H1 (cell line): Measurements from ENCODE around the gene LRPAP1. TPM values are rescaled to one million over a fixed set of nuclear protein-coding genes. Genes with fewer than 3 reads are reported as not detected.

Source experiments
- CTCF ChIA-PET: fragments of 300-600 bp; sonication (Branson Sonifier 250); formaldehyde crosslinking; loops from one replicate; lab custom pipeline; 2021; ENCODE audit not compliant: partially characterized antibody; lab: Charles Lee
- POLR2A ChIA-PET: fragments of 300-600 bp; sonication (Branson Sonifier 250); formaldehyde crosslinking; loops from one replicate; lab custom pipeline; 2021; ENCODE audit warnings: inconsistent platforms; ENCODE audit not compliant: partially characterized antibody; lab: Charles Lee
- DNase-seq, 2 experiments: peaks; one replicate each; pipeline versions ENCODE4 v3.0.0 to v3.0.0-alpha.2; 2010 to 2022; ENCODE audit warnings: low spot score in 2 of 2, low read depth in 1 of 2, mixed read lengths in 1 of 2
- FAIRE-seq: peaks from 2 replicates; lab custom pipeline; 2011; peaks lifted over from hg19 to GRCh38; lab: Jason Lieb, UNC
- H2AFZ ChIP-seq: 2 replicates; pipeline ENCODE4 v1.8.1; 2012; ENCODE audit warnings: low read length, inconsistent platforms
- H2AK5ac ChIP-seq: 2 replicates; pipeline ENCODE4 v1.6.1; 2013; ENCODE audit warnings: low read depth, low read length
- H2BK120ac ChIP-seq: replicated peaks from 2 replicates; pipeline ENCODE3; 2013; ENCODE audit warnings: low read depth, low read length, inconsistent platforms
- H2BK12ac ChIP-seq: 2 replicates; pipeline ENCODE4 v1.6.1; 2013; ENCODE audit warnings: low read depth, low read length
- H2BK15ac ChIP-seq: 2 replicates; pipeline ENCODE4 v1.6.1; 2013; ENCODE audit warnings: low read length
- H2BK20ac ChIP-seq: 2 replicates; pipeline ENCODE4 v1.6.1; 2013; ENCODE audit warnings: low read length
- H2BK5ac ChIP-seq: 2 replicates; pipeline ENCODE4 v1.6.1; 2013; ENCODE audit warnings: low read depth, low read length
- H3K14ac ChIP-seq: 2 replicates; pipeline ENCODE4 v1.6.1; 2013; ENCODE audit warnings: inconsistent platforms; ENCODE audit not compliant: insufficient read length
- H3K18ac ChIP-seq: 2 replicates; pipeline ENCODE4 v1.6.1; 2013; ENCODE audit warnings: low read length; ENCODE audit errors: extremely low read depth
- H3K23ac ChIP-seq: 2 replicates; pipeline ENCODE4 v1.6.1; 2013; ENCODE audit warnings: inconsistent platforms; ENCODE audit not compliant: insufficient read length
- H3K23me2 ChIP-seq: 2 replicates; pipeline ENCODE4 v1.6.1; 2013; ENCODE audit warnings: low read depth, low read length
- H3K27ac ChIP-seq: 2 replicates; pipeline ENCODE4 v1.6.1; 2011; ENCODE audit warnings: low read depth, low read length, inconsistent platforms
- H3K27me3 ChIP-seq, 4 experiments: replicated peaks in 1 of 4; 1 replicate in 1 of 4; 2 replicates in 3 of 4; pipeline versions ENCODE4 v1.6.1 to v1.8.1; 2011 to 2013; ENCODE audit warnings: low read length in 3 of 4, mild to moderate bottlenecking in 3 of 4, inconsistent platforms in 2 of 4, mixed read lengths in 2 of 4, moderate library complexity in 1 of 4; ENCODE audit not compliant: control insufficient read depth in 3 of 4, insufficient read depth in 3 of 4; ENCODE audit errors: extremely low read depth in 1 of 4
- H3K36me3 ChIP-seq, 4 experiments: 2 replicates each; pipeline versions ENCODE4 v1.6.1 to v1.8.1; 2011 to 2013; ENCODE audit warnings: mild to moderate bottlenecking in 4 of 4, low read length in 3 of 4, moderate library complexity in 2 of 4, control low read depth in 1 of 4, inconsistent platforms in 1 of 4; ENCODE audit not compliant: insufficient read depth in 4 of 4, control insufficient read depth in 2 of 4
- H3K4ac ChIP-seq: replicated peaks from 2 replicates; pipeline ENCODE3; 2013; ENCODE audit warnings: low read length, low read depth, mixed read lengths, inconsistent platforms; ENCODE audit not compliant: insufficient read length
- H3K4me1 ChIP-seq, 4 experiments: replicated peaks in 1 of 4; 1 replicate in 1 of 4; 2 replicates in 3 of 4; pipeline versions ENCODE4 v1.6.1 to v1.8.1; 2011 to 2013; ENCODE audit warnings: low read length in 3 of 4, inconsistent platforms in 2 of 4, mixed read lengths in 1 of 4; ENCODE audit not compliant: insufficient read depth in 4 of 4, control insufficient read depth in 3 of 4
- H3K4me2 ChIP-seq, 2 experiments: 2 replicates each; pipeline versions ENCODE4 v1.6.1 to v1.8.1; 2011 to 2013; ENCODE audit warnings: low read depth in 2 of 2, low read length in 2 of 2, control low read depth in 1 of 2, inconsistent platforms in 1 of 2, mild to moderate bottlenecking in 1 of 2; ENCODE audit not compliant: insufficient read depth in 1 of 2
- H3K4me3 ChIP-seq, 4 experiments: fragments of 200-600, 300-600 bp in 1 of 4; sonication (generic), shearing (Covaris generic), sonication (Bioruptor Twin) in 1 of 4; 2 replicates each; pipeline versions ENCODE4 v1.5.1 to v1.8.1; 2011 to 2016; ENCODE audit warnings: low read length in 4 of 4, low read depth in 3 of 4, control low read depth in 2 of 4, inconsistent platforms in 2 of 4, mild to moderate bottlenecking in 2 of 4, mixed read lengths in 1 of 4, moderate library complexity in 1 of 4; ENCODE audit not compliant: insufficient read depth in 2 of 4; ENCODE audit errors: extremely low read depth in 1 of 4
- H3K56ac ChIP-seq: replicated peaks from 2 replicates; pipeline ENCODE3; 2013; ENCODE audit warnings: low read depth, mild to moderate bottlenecking, mixed read lengths, low read length, inconsistent platforms; ENCODE audit not compliant: insufficient read length
- H3K79me1 ChIP-seq: 2 replicates; pipeline ENCODE4 v1.6.1; 2013; ENCODE audit warnings: low read depth, low read length, control low read depth
- H3K79me2 ChIP-seq, 2 experiments: 2 replicates each; pipeline versions ENCODE4 v1.6.1 to v1.8.1; 2012 to 2013; ENCODE audit warnings: low read length in 2 of 2, mild to moderate bottlenecking in 2 of 2, inconsistent platforms in 1 of 2; ENCODE audit not compliant: insufficient read depth in 2 of 2, control insufficient read depth in 1 of 2
- H3K9ac ChIP-seq, 4 experiments: replicated peaks in 1 of 4; 1 replicate in 1 of 4; 2 replicates in 3 of 4; pipeline versions ENCODE4 v1.6.1 to v1.8.1; 2011 to 2013; ENCODE audit warnings: low read depth in 3 of 4, low read length in 3 of 4, control low read depth in 2 of 4, mild to moderate bottlenecking in 2 of 4, moderate library complexity in 2 of 4, inconsistent platforms in 1 of 4; ENCODE audit errors: extremely low read depth in 1 of 4
- H3K9me3 ChIP-seq, 2 experiments: 2 replicates each; pipeline versions ENCODE4 v1.6.1 to v1.8.1; 2012 to 2013; ENCODE audit warnings: mild to moderate bottlenecking in 2 of 2, moderate library complexity in 2 of 2, control low read depth in 1 of 2, inconsistent platforms in 1 of 2, low read depth in 1 of 2, low read length in 1 of 2, mixed read lengths in 1 of 2; ENCODE audit not compliant: insufficient read depth in 2 of 2
- H4K20me1 ChIP-seq, 2 experiments: replicated peaks in 1 of 2; 2 replicates each; pipeline versions ENCODE3 to v1.8.1; 2011 to 2013; ENCODE audit warnings: inconsistent platforms in 2 of 2, low read length in 2 of 2, mild to moderate bottlenecking in 1 of 2; ENCODE audit not compliant: insufficient read depth in 2 of 2, control insufficient read depth in 1 of 2
- H4K5ac ChIP-seq: 2 replicates; pipeline ENCODE4 v1.6.1; 2013; ENCODE audit warnings: low read length, low read depth, mixed read lengths, inconsistent platforms; ENCODE audit not compliant: insufficient read length
- H4K8ac ChIP-seq: 2 replicates; pipeline ENCODE4 v1.8.0; 2013; ENCODE audit warnings: mild to moderate bottlenecking, moderate library complexity, low read length, inconsistent platforms; ENCODE audit not compliant: insufficient read depth; ENCODE audit errors: extremely low read depth
- H4K91ac ChIP-seq: replicated peaks from 2 replicates; pipeline ENCODE3; 2013; ENCODE audit warnings: low read length, mixed read lengths, inconsistent platforms; ENCODE audit not compliant: insufficient read length
- ATF2 ChIP-seq: IDR thresholded peaks from 2 replicates; pipeline ENCODE4 v1.6.1; 2012; ENCODE audit warnings: low read length, inconsistent platforms
- CTBP2 ChIP-seq: IDR thresholded peaks from 2 replicates; pipeline ENCODE4 v1.7.0; 2011; ENCODE audit warnings: borderline replicate concordance, mild to moderate bottlenecking, moderate library complexity, mixed read lengths, low read length; ENCODE audit not compliant: insufficient read depth, insufficient read length
- EZH2 ChIP-seq: fragments of 200-600 bp; sonication (generic); IDR thresholded peaks from 2 replicates; pipeline ENCODE4 v1.7.1; 2012; ENCODE audit warnings: low read depth, mild to moderate bottlenecking, moderate library complexity, low read length, inconsistent platforms; ENCODE audit not compliant: severe bottlenecking
- FOSL1 ChIP-seq: IDR thresholded peaks from 2 replicates; pipeline ENCODE4 v1.6.1; 2011; ENCODE audit warnings: mild to moderate bottlenecking, low read depth, low read length, moderate library complexity; ENCODE audit not compliant: insufficient read depth
- HDAC2 ChIP-seq, 2 experiments: fragments of 300-600 bp in 1 of 2; sonication (generic) in 1 of 2; IDR thresholded peaks; 2 replicates each; pipeline ENCODE4 v1.6.1; 2011 to 2012; ENCODE audit warnings: low read depth in 2 of 2, low read length in 2 of 2, mild to moderate bottlenecking in 2 of 2, moderate library complexity in 2 of 2, borderline replicate concordance in 1 of 2, inconsistent platforms in 1 of 2
- POLR2AphosphoS5 ChIP-seq: IDR thresholded peaks from 2 replicates; pipeline ENCODE4 v1.6.1; 2011; ENCODE audit warnings: low read depth, low read length
- TCF12 ChIP-seq: IDR thresholded peaks from 2 replicates; pipeline ENCODE4 v1.6.1; 2011; ENCODE audit warnings: low read depth, mild to moderate bottlenecking, low read length
- USF2 ChIP-seq: IDR thresholded peaks from 2 replicates; pipeline ENCODE4 v1.6.1; 2011; ENCODE audit warnings: low read length, improper control_type of control experiment
- YY1 ChIP-seq: IDR thresholded peaks from 2 replicates; pipeline ENCODE4 v1.6.1; 2011; ENCODE audit warnings: low read depth, mild to moderate bottlenecking, low read length
- WGBS, 2 experiments: shearing (Covaris generic) in 1 of 2; methylation state at CpG; one replicate each; pipeline versions ENCODE4 v1.1.6 to v1.1.7; 2013 to 2015; ENCODE audit warnings: low lambda C conversion rate in 2 of 2, mixed read lengths in 2 of 2, inconsistent platforms in 1 of 2, low coverage in 1 of 2, missing lambda C conversion rate in 1 of 2; ENCODE audit not compliant: insufficient replicate concordance in 2 of 2, insufficient coverage in 1 of 2, insufficient read length in 1 of 2; ENCODE audit errors: extremely low coverage in 1 of 2, missing lambda C conversion rate in 1 of 2; 5-methylcytosine and 5-hydroxymethylcytosine counted together
- polyA plus RNA-seq, 7 experiments: library from polyadenylated mRNA; depleted of rRNA in 3 of 7; stranded (reverse) in 5 of 7; unstranded in 2 of 7; fragments of >200 nt in 5 of 7; fragments of 200-250 nt in 2 of 7; gene quantifications; 1 replicate in 5 of 7; 2 replicates in 1 of 7; 4 replicates in 1 of 7; pipeline versions ENCODE4 v1.2.1 to v1.2.3, GENCODE V29; 2011 to 2013; ENCODE audit warnings: missing spikeins in 2 of 7, mixed read lengths in 2 of 7
- total RNA-seq: library from RNA; stranded (reverse); fragmentation: NEBNext Ultra II Directional; extraction: Animal tissue kit (Norgen Biotek cat#: 25700); gene quantifications from 2 replicates; pipeline ENCODE4 v1.2.1, GENCODE V29; 2021

LRPAP1 gene
- total and polyA plus RNA-seq, 2 of the 8 experiments (the other 6 are each of a cell fraction or from before 2014, with no cell fraction given): 31.1 to 101 TPM

GRCh38 chr4:3498901-3499510 is 33.2 kb downstream of the LRPAP1 start:
- no peak for DNase-seq
- no peak overlapping the region for H3K14ac ChIP-seq
- no peak overlapping the region for H2AFZ ChIP-seq
- peaks cover 0 to 6% (median 3%) of the 10 kb centered on the region in 4 experiments; a peak in 5 of 7 replicates for H3K4me1 ChIP-seq
- no peaks in the 10 kb centered on the region for H3K9me3 ChIP-seq
- H3K27ac ChIP-seq: no peak overlapping the region
- no peak overlapping the region for H2BK12ac ChIP-seq
- H3K36me3 ChIP-seq: 0 out of 8 replicates have a peak, but pooled peaks cover 0 to 2% (median 0%) of the 10 kb centered on the region in 4 experiments
- no peak overlapping the region for H3K4ac ChIP-seq
- ChIA-PET CTCF (interaction anchor here (0.7 to 8.0 kb wide), 3 partner anchors 15 to 275 kb away, joined by 3 to 72 read pairs (median 4); no protein-coding TSS in a partner anchor), POLR2A (interaction anchor here (0.6 kb wide), 1 partner anchor 271 kb away, joined by 3 read pairs; no protein-coding TSS in a partner anchor)
- H3K27me3 ChIP-seq: peaks cover 14 to 44% (median 34%) of the 10 kb centered on the region in 4 experiments; a peak in 6 of 7 replicates
- no peaks in the 10 kb centered on the region; a peak in 1 of 4 replicates for H3K79me2 ChIP-seq
- H3K56ac ChIP-seq: no peak overlapping the region
- no peak overlapping the region for H3K4me3 ChIP-seq
- H3K9ac ChIP-seq: no peak overlapping the region
- no peak overlapping the region for H3K4me2 ChIP-seq
- no peak overlapping the region for H3K18ac ChIP-seq
- H2BK20ac ChIP-seq: no peak overlapping the region
- FAIRE-seq: no peak
- 95% methylated on average over 14 of the region's 20 CpGs; no CpG with 5 or more reads in 1 of the 2 experiments for WGBS, 2 experiments
- H2BK5ac ChIP-seq: no peak overlapping the region
- no peak overlapping the region for H3K23ac ChIP-seq
- H3K79me1 ChIP-seq: no peaks in the 10 kb centered on the region; the same call in none of the 2 replicates
- peaks cover 28 to 54% of the 10 kb centered on the region in 2 experiments for H4K20me1 ChIP-seq
- H4K91ac ChIP-seq: no peak overlapping the region
- H3K23me2 ChIP-seq: no peaks in the 10 kb centered on the region
- H2AK5ac ChIP-seq: no peak overlapping the region
- no peak overlapping the region for H2BK120ac ChIP-seq
- no peak overlapping the region for H2BK15ac ChIP-seq
- H4K5ac ChIP-seq: no peak overlapping the region
- no peak overlapping the region for H4K8ac ChIP-seq
- TF ChIP-seq EZH2 (no peak), POLR2AphosphoS5 (no peak), FOSL1 (no peak), YY1 (no peak), HDAC2 (IDR thresholded peaks at IDR 0.05; ENCODE audit: borderline replicate concordance in 1 of 2, low read depth in 2 of 2, low read length in 2 of 2) (no peak), ATF2 (no peak), TCF12 (no peak), CTBP2 (no peak), USF2 (no peak)
